GM12878 (cell line): Measurements from ENCODE around the gene DNA2. TPM values are rescaled to one million over a fixed set of nuclear protein-coding genes. Genes with fewer than 3 reads are reported as not detected.

Source experiments
- ATAC-seq: fragments of 200-7000 bp; cut with Tn5 transposase; 3 replicates; pipeline ENCODE4 v1.9.1; 2020; ENCODE audit warnings: mild to moderate bottlenecking, moderate library complexity
- BruUV-seq: library from RNA; stranded (reverse); fragments of 400-500 nt; replicated peaks from 2 replicates; lab custom pipeline; 2021; lab: Mats Ljungman, UMichigan
- CTCF ChIA-PET: fragments of 300-600 bp; sonication (Branson Sonifier 250); formaldehyde crosslinking; extraction: SDS; loops from one replicate; lab custom pipeline; 2021; ENCODE audit warnings: inconsistent platforms; lab: Yijun Ruan, JAX
- POLR2A ChIA-PET: fragments of 350-600 bp; formaldehyde crosslinking; extraction: SDS; loops from one replicate; lab custom pipeline; 2021; ENCODE audit warnings: inconsistent platforms; lab: Charles Lee
- RAD21 ChIA-PET: fragments of 300-600 bp; sonication (Branson Sonifier 250); formaldehyde crosslinking; loops from one replicate; lab custom pipeline; 2023; ENCODE audit warnings: antibody characterized with exemption; ENCODE audit not compliant: unreplicated experiment; lab: Charles Lee
- SMC1A ChIA-PET: fragments of 300-600 bp; sonication (Branson Sonifier 250); formaldehyde crosslinking; loops from one replicate; lab custom pipeline; 2023; ENCODE audit not compliant: unreplicated experiment, uncharacterized antibody; lab: Charles Lee
- DNase-seq: peaks from one replicate; pipeline ENCODE4 v3.0.0-alpha.2; 2011; ENCODE audit warnings: low read depth, low spot score
- FAIRE-seq: peaks from 3 replicates; lab custom pipeline; 2011; peaks lifted over from hg19 to GRCh38; lab: Jason Lieb, UNC
- H2AFZ ChIP-seq: 2 replicates; pipeline ENCODE4 v1.6.0; 2011; ENCODE audit warnings: low read depth, low read length, control low read depth; ENCODE audit not compliant: control insufficient read depth
- H3K27ac ChIP-seq: 2 replicates; pipeline ENCODE4 v1.5.1; 2011; ENCODE audit warnings: control low read depth; ENCODE audit not compliant: control insufficient read depth, insufficient read depth
- H3K27me3 ChIP-seq, 2 experiments: replicated peaks in 1 of 2; 2 replicates each; pipeline versions ENCODE4 v1.6.0 to v1.6.1; 2011; ENCODE audit warnings: low read length in 1 of 2; ENCODE audit not compliant: control insufficient read depth in 2 of 2, insufficient read depth in 2 of 2
- H3K36me3 ChIP-seq, 2 experiments: 2 replicates each; pipeline ENCODE4 v1.5.1; 2011; ENCODE audit warnings: low read length in 1 of 2; ENCODE audit not compliant: control insufficient read depth in 2 of 2, insufficient read depth in 2 of 2
- H3K4me1 ChIP-seq: 2 replicates; pipeline ENCODE4 v1.6.1; 2011; ENCODE audit warnings: mild to moderate bottlenecking, low read length, moderate library complexity, mixed read lengths; ENCODE audit not compliant: control insufficient read depth, insufficient read depth
- H3K4me2 ChIP-seq: 2 replicates; pipeline ENCODE4 v1.6.0; 2011; ENCODE audit warnings: control low read depth; ENCODE audit not compliant: control insufficient read depth, insufficient read depth
- H3K4me3 ChIP-seq: fragments of 200-600 bp; sonication (generic); 2 replicates; pipeline ENCODE4 v1.5.1; 2016
- H3K79me2 ChIP-seq: 2 replicates; pipeline ENCODE4 v1.6.0; 2011; ENCODE audit warnings: low read length; ENCODE audit not compliant: control insufficient read depth, insufficient read depth
- H3K9ac ChIP-seq: 2 replicates; pipeline ENCODE4 v1.8.0; 2011; ENCODE audit warnings: low read length, control low read depth, mixed read lengths; ENCODE audit not compliant: control insufficient read depth, insufficient read depth
- H3K9me3 ChIP-seq: replicated peaks from 3 replicates; pipeline ENCODE4 v1.5.1; 2011; ENCODE audit warnings: mild to moderate bottlenecking, low read length; ENCODE audit not compliant: control insufficient read depth, insufficient read depth
- H4K20me1 ChIP-seq: 2 replicates; pipeline ENCODE4 v1.6.0; 2011; ENCODE audit not compliant: control insufficient read depth, insufficient read depth
- ATF2 ChIP-seq: IDR thresholded peaks from 2 replicates; pipeline ENCODE4 v1.6.1; 2012; ENCODE audit warnings: low read length, inconsistent platforms
- BMI1 ChIP-seq: fragments of 450-650 bp; IDR thresholded peaks from 2 replicates; pipeline ENCODE4 v1.6.1; 2016; ENCODE audit warnings: mild to moderate bottlenecking, moderate library complexity, borderline replicate concordance
- CBX3 ChIP-seq: fragments of 200-600 bp; sonication (generic); IDR thresholded peaks from 2 replicates; pipeline ENCODE4 v1.6.1; 2016; ENCODE audit warnings: low read depth, borderline replicate concordance
- JUNB ChIP-seq: IDR thresholded peaks from 2 replicates; pipeline ENCODE4 v1.6.1; 2016; ENCODE audit warnings: antibody characterized with exemption, mild to moderate bottlenecking
- RAD51 ChIP-seq: fragments of 450-650 bp; IDR thresholded peaks from 2 replicates; pipeline ENCODE4 v1.6.1; 2016; ENCODE audit warnings: moderate library complexity, mild to moderate bottlenecking, inconsistent platforms
- RBBP5 ChIP-seq: fragments of 200-600 bp; sonication (generic); conservative IDR thresholded peaks from 2 replicates; pipeline ENCODE4 v1.6.1; 2016
- TARDBP ChIP-seq: IDR thresholded peaks from 2 replicates; pipeline ENCODE4 v1.6.1; 2016; ENCODE audit warnings: borderline replicate concordance
- ZNF24 ChIP-seq: fragments of 450-650 bp; IDR thresholded peaks from 2 replicates; pipeline ENCODE4 v1.6.1; 2017; ENCODE audit warnings: antibody characterized with exemption, mild to moderate bottlenecking
- WGBS: methylation state at CpG from one replicate; pipeline ENCODE4 v1.1.6; 2016; ENCODE audit warnings: low lambda C conversion rate; ENCODE audit not compliant: insufficient replicate concordance, insufficient coverage; ENCODE audit errors: missing lambda C conversion rate; 5-methylcytosine and 5-hydroxymethylcytosine counted together
- in situ Hi-C: fragments of 300-500 bp; cut with MboI; formaldehyde crosslinking; loops from 9 replicates; pipeline ENCODE4 v1.14.3; 2018; ENCODE audit warnings: mixed read lengths
- intact Hi-C: fragments of 100-400 bp; cut with micrococcal nuclease; formaldehyde crosslinking; loops from one replicate; pipeline ENCODE4 v1.14.2; 2022; ENCODE audit not compliant: unreplicated experiment
- polyA plus RNA-seq, 11 experiments: library from polyadenylated mRNA; depleted of rRNA in 4 of 11; unstranded in 6 of 11; stranded (reverse) in 5 of 11; fragments of >200 nt; fragmentation: Nextera tagmentation in 4 of 11; fragmentation: Illumina TruSeq in 1 of 11; extraction: Ambion mirVana in 4 of 11; extraction: Trizol in 1 of 11; gene quantifications; 1 replicate in 1 of 11; 2 replicates in 10 of 11; pipeline versions ENCODE4 v1.2.1 to v1.2.3, GENCODE V29; 2011 to 2016; ENCODE audit warnings: inconsistent platforms in 2 of 11, missing spikeins in 2 of 11, low read depth in 1 of 11
- total RNA-seq, 4 experiments: library from RNA; depleted of rRNA in 3 of 4; stranded (reverse); fragments of >200 nt in 3 of 4; fragmentation: Illumina TruSeq in 1 of 4; extraction: Trizol in 1 of 4; gene quantifications; 2 replicates each; pipeline versions ENCODE4 v1.2.1 to v1.2.3, GENCODE V29; 2013 to 2021

Gene DNA2
- total and polyA plus RNA-seq, 10 of the 15 experiments (the other 5 are each of a cell fraction or from before 2014, with no cell fraction given): 17.7 to 41.8 (median 28.4) TPM

GRCh38 chr10:68403701-68404100 lies 68.1 kb downstream of the DNA2 start:
- TF ChIP-seq JUNB (no peak), RAD51 (no peak), CBX3 (no peak), ZNF24 (no peak), TARDBP (no peak), ATF2 (no peak), BMI1 (no peak), RBBP5 (no peak)
- H3K9ac ChIP-seq: no peak overlapping the region
- BruUV-seq: no TSS peak
- no peak for ATAC-seq
- no peak overlapping the region for H3K4me3 ChIP-seq
- H3K9me3 ChIP-seq: no peaks in the 10 kb centered on the region
- H3K4me1 ChIP-seq: no peaks in the 10 kb centered on the region
- H3K79me2 ChIP-seq: peaks cover 29% of the 10 kb centered on the region
- no peak overlapping the region for H3K4me2 ChIP-seq
- RAD21 ChIA-PET: no interaction called here
- H3K27me3 ChIP-seq: no peaks in the 10 kb centered on the region
- intact Hi-C loops (no loop called here), in situ Hi-C loops (no loop called here)
- SMC1A ChIA-PET: no interaction called here
- POLR2A ChIA-PET: interaction anchor here (0.7 kb wide), 1 partner anchor 547 kb away, joined by 5 read pairs; no protein-coding TSS in a partner anchor
- CTCF ChIA-PET: interaction anchor here (1.4 kb wide), 1 partner anchor 9 kb away, joined by 3 read pairs; no protein-coding TSS in a partner anchor
- H3K36me3 ChIP-seq: 0 out of 4 replicates have a peak, but pooled peaks cover 0 to 2% of the 10 kb centered on the region in 2 experiments
- WGBS: 100% methylated on average over 4 of the region's 4 CpGs
- no peak overlapping the region for H3K27ac ChIP-seq
- H4K20me1 ChIP-seq: no peaks in the 10 kb centered on the region
- no peak overlapping the region for H2AFZ ChIP-seq
- DNase-seq: no peak
- no peak for FAIRE-seq
